Neutrophil (primary cell): ENCODE results near the gene DIAPH1.

Experiments
- H3K27ac ChIP-seq: fragments of 200-600 bp; sonication (generic); 2 replicates; pipeline ENCODE4 v1.5.1; 2016; ENCODE audit warnings: mild to moderate bottlenecking, moderate library complexity
- H3K27me3 ChIP-seq: fragments of 200-600 bp; sonication (generic); 2 replicates; pipeline ENCODE4 v1.6.0; 2016; ENCODE audit warnings: mild to moderate bottlenecking
- H3K36me3 ChIP-seq: fragments of 200-600 bp; sonication (generic); 2 replicates; pipeline ENCODE4 v1.5.1; 2017
- H3K4me1 ChIP-seq, 2 experiments: fragments of 200-600 bp in 1 of 2; sonication (generic) in 1 of 2; 1 replicate in 1 of 2; 2 replicates in 1 of 2; pipeline versions ENCODE4 v1.5.1 to v1.6.1; 2013 to 2016; ENCODE audit warnings: low read depth in 1 of 2, low read length in 1 of 2, mild to moderate bottlenecking in 1 of 2, moderate library complexity in 1 of 2; ENCODE audit not compliant: control insufficient read depth in 1 of 2, insufficient read depth in 1 of 2
- H3K4me3 ChIP-seq, 2 experiments: fragments of 200-600 bp in 1 of 2; sonication (generic) in 1 of 2; 1 replicate in 1 of 2; 2 replicates in 1 of 2; pipeline ENCODE4 v1.5.1; 2013 to 2016; ENCODE audit warnings: low read depth in 1 of 2, low read length in 1 of 2, mild to moderate bottlenecking in 1 of 2, moderate library complexity in 1 of 2
- H3K9me3 ChIP-seq: fragments of 200-600 bp; sonication (generic); 2 replicates; pipeline ENCODE4 v1.5.1; 2016
- TF ChIP-seq, protein P1 (sequence below): fragments of 200-600 bp; sonication (generic); IDR thresholded peaks from 2 replicates; pipeline ENCODE4 v1.5.1; 2016; ENCODE audit warnings: antibody characterized with exemption

Gene DIAPH1

DNA sequence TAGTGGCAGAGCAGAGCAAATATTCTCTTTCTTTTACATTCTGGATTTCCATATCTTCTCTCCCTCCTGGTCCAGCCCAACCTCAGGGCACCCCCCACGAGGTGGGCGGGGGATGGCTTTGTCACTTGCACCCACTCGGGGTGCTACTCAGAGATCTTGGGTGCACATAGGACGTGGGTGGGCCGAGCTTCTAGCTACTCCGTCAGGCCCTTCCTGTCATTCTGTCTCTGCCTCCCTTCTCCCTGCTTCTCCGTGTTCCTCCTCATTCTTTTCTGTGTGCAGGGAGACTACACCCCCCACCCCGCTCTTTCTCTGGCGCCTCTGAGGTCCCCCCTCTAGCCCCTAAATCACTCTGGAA lies 110.4 kb downstream of the DIAPH1 start:
- TF ChIP-seq, protein P1, sequence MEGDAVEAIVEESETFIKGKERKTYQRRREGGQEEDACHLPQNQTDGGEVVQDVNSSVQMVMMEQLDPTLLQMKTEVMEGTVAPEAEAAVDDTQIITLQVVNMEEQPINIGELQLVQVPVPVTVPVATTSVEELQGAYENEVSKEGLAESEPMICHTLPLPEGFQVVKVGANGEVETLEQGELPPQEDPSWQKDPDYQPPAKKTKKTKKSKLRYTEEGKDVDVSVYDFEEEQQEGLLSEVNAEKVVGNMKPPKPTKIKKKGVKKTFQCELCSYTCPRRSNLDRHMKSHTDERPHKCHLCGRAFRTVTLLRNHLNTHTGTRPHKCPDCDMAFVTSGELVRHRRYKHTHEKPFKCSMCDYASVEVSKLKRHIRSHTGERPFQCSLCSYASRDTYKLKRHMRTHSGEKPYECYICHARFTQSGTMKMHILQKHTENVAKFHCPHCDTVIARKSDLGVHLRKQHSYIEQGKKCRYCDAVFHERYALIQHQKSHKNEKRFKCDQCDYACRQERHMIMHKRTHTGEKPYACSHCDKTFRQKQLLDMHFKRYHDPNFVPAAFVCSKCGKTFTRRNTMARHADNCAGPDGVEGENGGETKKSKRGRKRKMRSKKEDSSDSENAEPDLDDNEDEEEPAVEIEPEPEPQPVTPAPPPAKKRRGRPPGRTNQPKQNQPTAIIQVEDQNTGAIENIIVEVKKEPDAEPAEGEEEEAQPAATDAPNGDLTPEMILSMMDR = no peak
- Histone ChIP-seq H3K4me1 (peaks cover 18 to 22% of the 10 kb centered on the region in 2 experiments), H3K27ac (no peak overlapping the region), H3K36me3 (no peaks in the 10 kb centered on the region), H3K9me3 (no peaks in the 10 kb centered on the region), H3K4me3 (no peak overlapping the region), H3K27me3 (peaks cover 35% of the 10 kb centered on the region)

DNA sequence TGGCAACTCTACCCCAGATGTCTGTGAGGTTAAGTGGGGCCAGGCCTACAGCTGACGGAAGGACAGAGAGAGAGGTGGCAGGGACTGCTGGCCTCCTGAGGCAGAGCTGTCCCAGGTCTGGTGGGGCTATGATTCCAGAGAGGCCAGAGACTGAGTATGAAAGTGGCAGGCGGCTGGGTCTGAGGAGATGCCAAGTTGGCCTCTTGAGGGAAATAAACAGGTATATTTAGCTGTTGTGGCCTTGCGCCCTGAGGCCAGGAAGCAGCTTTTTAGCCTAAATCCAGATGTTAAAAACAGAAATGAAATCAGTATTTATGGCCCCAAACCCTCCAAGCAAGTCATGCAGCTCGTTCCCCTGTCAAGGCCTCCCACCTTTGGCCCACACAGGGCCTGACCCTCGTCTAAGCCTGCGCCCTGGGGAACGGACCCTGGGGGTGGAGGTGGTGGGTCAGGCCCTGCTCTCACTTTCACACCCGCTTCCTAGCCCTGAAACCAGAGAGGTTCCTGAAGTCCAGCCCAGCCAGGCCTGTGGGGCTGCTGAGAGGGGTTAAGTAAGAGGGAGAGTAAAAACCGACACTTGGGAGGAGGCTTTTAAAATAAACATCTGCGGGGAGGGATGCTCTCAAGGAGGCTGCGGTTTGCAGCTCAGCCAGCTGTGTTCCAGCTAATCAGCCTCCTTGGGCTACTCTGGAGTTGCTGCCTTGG lies 111.3 kb downstream of the DIAPH1 start:
- H3K4me1 ChIP-seq = peaks cover 9 to 14% of the 10 kb centered on the region in 2 experiments
- H3K4me3 ChIP-seq = no peak overlapping the region
- TF ChIP-seq, protein P1 = no peak
- no peaks in the 10 kb centered on the region for H3K9me3 ChIP-seq
- H3K36me3 ChIP-seq = no peaks in the 10 kb centered on the region
- H3K27ac ChIP-seq = no peak overlapping the region
- H3K27me3 ChIP-seq = peaks cover 39% of the 10 kb centered on the region

DNA sequence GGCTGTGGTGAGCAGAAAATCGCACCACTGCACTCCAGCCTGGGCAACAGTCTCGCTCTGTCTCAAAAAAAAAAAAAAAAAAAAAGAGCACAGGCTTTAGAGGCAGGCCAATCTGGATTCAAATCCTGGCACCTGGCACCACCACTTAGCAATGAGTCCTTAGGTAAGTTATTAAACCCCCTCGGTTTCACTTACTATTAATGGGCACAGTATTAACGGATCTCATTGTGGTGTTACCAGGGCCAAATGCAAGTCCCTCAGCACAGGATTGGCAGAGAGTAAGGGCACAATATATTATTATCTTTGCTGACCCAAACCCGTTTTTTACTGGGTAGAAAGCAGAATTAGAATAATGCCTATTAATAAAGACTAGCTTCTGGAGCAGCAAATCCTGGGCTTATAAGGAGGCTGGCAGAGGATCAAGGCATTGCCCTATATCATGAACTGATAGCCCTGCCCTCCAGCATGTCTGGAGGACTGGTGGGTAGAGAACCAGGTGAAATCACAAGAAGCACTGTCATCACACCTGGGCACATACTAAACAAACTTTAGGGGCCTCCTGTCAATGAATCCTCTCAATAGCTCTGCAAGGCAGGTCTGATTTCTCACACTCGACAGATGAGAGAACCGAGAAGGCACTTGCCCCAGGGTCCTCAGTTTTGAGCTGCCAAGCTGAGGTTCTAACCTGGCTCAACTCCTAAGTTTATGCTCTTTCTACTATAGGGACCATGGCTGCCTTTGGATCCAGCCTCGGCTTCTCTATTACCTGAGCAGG lies 112.2 kb downstream of the DIAPH1 start:
- H3K27ac ChIP-seq = no peak overlapping the region
- peaks cover 5 to 6% of the 10 kb centered on the region in 2 experiments for H3K4me1 ChIP-seq

DNA sequence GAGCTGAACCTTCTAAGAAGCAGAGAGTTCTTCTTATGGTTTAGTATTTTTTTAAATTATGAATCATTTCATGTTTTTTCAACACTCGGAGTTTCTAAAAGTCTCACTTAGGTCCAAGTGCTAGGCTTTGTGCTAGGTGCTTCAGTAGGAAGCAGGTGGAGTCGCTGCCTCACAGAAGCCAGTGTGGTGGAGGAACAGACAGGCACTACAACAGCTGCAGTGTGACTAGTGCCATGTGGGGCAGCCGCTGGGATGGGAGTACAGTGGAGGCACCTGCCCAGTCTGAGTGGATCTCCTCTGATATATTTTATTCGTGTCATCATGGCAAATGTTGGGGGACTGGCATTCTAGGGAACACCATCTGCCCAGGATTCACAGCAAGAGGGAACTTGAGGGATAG lies 114.6 kb downstream of the DIAPH1 start:
- no peaks in the 10 kb centered on the region for H3K9me3 ChIP-seq
- H3K27ac ChIP-seq = no peak overlapping the region
- H3K4me1 ChIP-seq = peaks cover 4 to 5% of the 10 kb centered on the region in 2 experiments
- TF ChIP-seq, protein P1 = no peak
- H3K27me3 ChIP-seq = peaks cover 49% of the 10 kb centered on the region
- H3K4me3 ChIP-seq = no peak overlapping the region
- no peaks in the 10 kb centered on the region for H3K36me3 ChIP-seq

More for the DNA sequence above, 112.2 kb downstream of the DIAPH1 start:
- no peaks in the 10 kb centered on the region for H3K36me3 ChIP-seq
- no peaks in the 10 kb centered on the region for H3K9me3 ChIP-seq
- TF ChIP-seq, protein P1 = no peak
- peaks cover 44% of the 10 kb centered on the region for H3K27me3 ChIP-seq
- no peak overlapping the region for H3K4me3 ChIP-seq

DNA sequence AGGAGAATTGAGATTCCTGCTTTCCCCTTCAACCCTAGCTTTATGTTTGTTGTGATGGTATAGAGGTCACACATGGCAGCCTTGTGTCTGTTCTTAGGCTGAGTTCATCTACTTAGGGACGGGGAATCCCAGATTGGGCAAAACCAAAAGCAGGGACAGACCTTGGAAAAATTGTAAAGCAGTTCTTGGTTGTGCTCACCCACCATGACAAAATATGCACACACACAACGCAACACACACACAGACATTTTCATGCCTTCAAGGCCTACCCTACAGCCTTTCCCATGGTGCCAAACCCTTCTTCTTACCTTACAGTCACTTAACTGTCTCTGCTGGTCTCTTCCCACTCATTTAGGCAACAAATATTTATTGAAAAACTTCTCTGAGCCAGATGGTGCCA lies 115.1 kb downstream of the DIAPH1 start:
- TF ChIP-seq, protein P1 = no peak
- Histone ChIP-seq H3K36me3 (no peaks in the 10 kb centered on the region), H3K27me3 (peaks cover 49% of the 10 kb centered on the region), H3K4me1 (peaks cover 0 to under 1% of the 10 kb centered on the region in 2 experiments), H3K27ac (no peak overlapping the region), H3K9me3 (no peaks in the 10 kb centered on the region), H3K4me3 (no peak overlapping the region)
